ENCODE results near the gene ACSS1.

The ACSS1 gene

GRCh38 chr20:25055711-25056495 is 2.0 kb downstream of the ACSS1 start:
- no peak overlapping the region for H3K27ac ChIP-seq (ENCODE audit: low read depth, low read length)
- no peak overlapping the region for H2AFZ ChIP-seq (ENCODE audit: insufficient read depth, low read length, poor library complexity)
- H3K9me3 ChIP-seq (ENCODE audit: insufficient read depth, low read depth, low read length) = peaks cover under 1% of the 10 kb centered on the region
- no peak overlapping the region for H3K4me3 ChIP-seq (ENCODE audit: low read depth, low read length)
- H3K18ac ChIP-seq (ENCODE audit: low read length) = no peak overlapping the region
- no peak overlapping the region for H3K9ac ChIP-seq (ENCODE audit: low read length)
- H2AK5ac ChIP-seq (ENCODE audit: low read length) = no peak overlapping the region
- peaks cover 4 to 8% of the 10 kb centered on the region in 2 experiments for H3K4me1 ChIP-seq (ENCODE audit: control insufficient read depth in 1 of 2, insufficient read depth in 2 of 2, low read length in 2 of 2)
- H3K36me3 ChIP-seq (ENCODE audit: control insufficient read depth in 1 of 2, insufficient read depth in 2 of 2, low read length in 2 of 2) = no peaks in the 10 kb centered on the region
- no peak overlapping the region for H4K8ac ChIP-seq (ENCODE audit: low read depth, low read length)
- no peak overlapping the region for H3K4ac ChIP-seq (ENCODE audit: low read depth, low read length)
- no peaks in the 10 kb centered on the region for H3K79me1 ChIP-seq (ENCODE audit: low read length)
- no peak overlapping the region for H2BK12ac ChIP-seq (ENCODE audit: low read length)
- H4K91ac ChIP-seq (ENCODE audit: low read depth, low read length) = no peak overlapping the region
- DNase-seq = no peak
- peaks cover 46% of the 10 kb centered on the region for H3K27me3 ChIP-seq (ENCODE audit: insufficient read depth, low read length)
- H3K14ac ChIP-seq (ENCODE audit: low read length) = no peak overlapping the region
- H2BK120ac ChIP-seq (ENCODE audit: insufficient read depth, low read length, poor library complexity) = no peak overlapping the region
- H4K12ac ChIP-seq (ENCODE audit: low read depth, low read length) = no peak overlapping the region
- no peak overlapping the region for H3K23ac ChIP-seq (ENCODE audit: low read length)
- WGBS (ENCODE audit: extremely low coverage, insufficient coverage, insufficient read length) = no CpG with 5 or more reads among the region's 8 CpGs
- H3K4me2 ChIP-seq (ENCODE audit: low read length) = no peak overlapping the region
- H2BK5ac ChIP-seq (ENCODE audit: low read depth, low read length, poor library complexity) = no peak overlapping the region
- no peaks in the 10 kb centered on the region for H3K79me2 ChIP-seq (ENCODE audit: control insufficient read depth, insufficient read depth, low read length, poor library complexity)

GRCh38 chr20:25054995-25055629 is 2.8 kb downstream of the ACSS1 start:
- H3K18ac ChIP-seq (ENCODE audit: low read length) = no peak overlapping the region

GRCh38 chr20:25054096-25054820 is 3.7 kb downstream of the ACSS1 start:
- no peak overlapping the region for H2AFZ ChIP-seq (ENCODE audit: insufficient read depth, low read length, poor library complexity)
- no peak overlapping the region for H2AK5ac ChIP-seq (ENCODE audit: low read length)
- H3K4me1 ChIP-seq (ENCODE audit: control insufficient read depth in 1 of 2, insufficient read depth in 2 of 2, low read length in 2 of 2) = peaks cover 4 to 8% of the 10 kb centered on the region in 2 experiments
- no peaks in the 10 kb centered on the region for H3K79me2 ChIP-seq (ENCODE audit: control insufficient read depth, insufficient read depth, low read length, poor library complexity)
- H4K8ac ChIP-seq (ENCODE audit: low read depth, low read length) = no peak overlapping the region
- no CpG with 5 or more reads among the region's 3 CpGs for WGBS (ENCODE audit: extremely low coverage, insufficient coverage, insufficient read length)
- H3K9me3 ChIP-seq (ENCODE audit: insufficient read depth, low read depth, low read length) = no peaks in the 10 kb centered on the region
- no peak overlapping the region for H3K4ac ChIP-seq (ENCODE audit: low read depth, low read length)
- H3K9ac ChIP-seq (ENCODE audit: low read length) = peak overlapping the region; percentile 28
- no peak overlapping the region for H3K4me3 ChIP-seq (ENCODE audit: low read depth, low read length)
- H3K14ac ChIP-seq (ENCODE audit: low read length) = no peak overlapping the region
- no peak overlapping the region for H3K23ac ChIP-seq (ENCODE audit: low read length)
- H3K18ac ChIP-seq (ENCODE audit: low read length) = no peak overlapping the region
- H2BK12ac ChIP-seq (ENCODE audit: low read length) = no peak overlapping the region
- no peaks in the 10 kb centered on the region for H3K36me3 ChIP-seq (ENCODE audit: control insufficient read depth in 1 of 2, insufficient read depth in 2 of 2, low read length in 2 of 2)
- H4K12ac ChIP-seq (ENCODE audit: low read depth, low read length) = no peak overlapping the region
- DNase-seq = no peak
- H3K27me3 ChIP-seq (ENCODE audit: insufficient read depth, low read length) = peaks cover 29% of the 10 kb centered on the region
- no peak overlapping the region for H2BK120ac ChIP-seq (ENCODE audit: insufficient read depth, low read length, poor library complexity)
- no peaks in the 10 kb centered on the region for H3K79me1 ChIP-seq (ENCODE audit: low read length)
- no peak overlapping the region for H4K91ac ChIP-seq (ENCODE audit: low read depth, low read length)
- H3K27ac ChIP-seq (ENCODE audit: low read depth, low read length) = no peak overlapping the region
- H3K4me2 ChIP-seq (ENCODE audit: low read length) = no peak overlapping the region
- H2BK5ac ChIP-seq (ENCODE audit: low read depth, low read length, poor library complexity) = no peak overlapping the region

More at GRCh38 chr20:25054995-25055629, 2.8 kb downstream of the ACSS1 start:
- Histone ChIP-seq H2BK12ac (ENCODE audit: low read length) (no peak overlapping the region), H3K4me2 (ENCODE audit: low read length) (no peak overlapping the region), H2BK5ac (ENCODE audit: low read depth, low read length, poor library complexity) (no peak overlapping the region), H4K91ac (ENCODE audit: low read depth, low read length) (no peak overlapping the region), H3K79me2 (ENCODE audit: control insufficient read depth, insufficient read depth, low read length, poor library complexity) (no peaks in the 10 kb centered on the region), H4K8ac (ENCODE audit: low read depth, low read length) (no peak overlapping the region), H3K27me3 (ENCODE audit: insufficient read depth, low read length) (peaks cover 38% of the 10 kb centered on the region), H3K36me3 (ENCODE audit: control insufficient read depth in 1 of 2, insufficient read depth in 2 of 2, low read length in 2 of 2) (no peaks in the 10 kb centered on the region), H3K9me3 (ENCODE audit: insufficient read depth, low read depth, low read length) (no peaks in the 10 kb centered on the region), H4K12ac (ENCODE audit: low read depth, low read length) (no peak overlapping the region), H2AK5ac (ENCODE audit: low read length) (no peak overlapping the region), H3K79me1 (ENCODE audit: low read length) (no peaks in the 10 kb centered on the region), H3K4me1 (ENCODE audit: control insufficient read depth in 1 of 2, insufficient read depth in 2 of 2, low read length in 2 of 2) (peaks cover 4 to 8% of the 10 kb centered on the region in 2 experiments), H2AFZ (ENCODE audit: insufficient read depth, low read length, poor library complexity) (no peak overlapping the region), H3K4me3 (ENCODE audit: low read depth, low read length) (no peak overlapping the region), H2BK120ac (ENCODE audit: insufficient read depth, low read length, poor library complexity) (no peak overlapping the region), H3K27ac (ENCODE audit: low read depth, low read length) (no peak overlapping the region), H3K14ac (ENCODE audit: low read length) (no peak overlapping the region), H3K4ac (ENCODE audit: low read depth, low read length) (no peak overlapping the region), H3K9ac (ENCODE audit: low read length) (no peak overlapping the region), H3K23ac (ENCODE audit: low read length) (no peak overlapping the region)
- WGBS (ENCODE audit: extremely low coverage, insufficient coverage, insufficient read length) = no CpG with 5 or more reads among the region's 10 CpGs
- peak in 1 of 2 donors; percentile 19 for DNase-seq

- Histone ChIP-seq H2BK5ac (ENCODE audit: low read depth, low read length, poor library complexity) (no peak overlapping the region), H2AFZ (ENCODE audit: insufficient read depth, low read length, poor library complexity) (no peak overlapping the region), H3K9ac (ENCODE audit: low read length) (no peak overlapping the region), H2AK5ac (ENCODE audit: low read length) (no peak overlapping the region), H3K4me2 (ENCODE audit: low read length) (no peak overlapping the region), H4K12ac (ENCODE audit: low read depth, low read length) (no peak overlapping the region), H3K36me3 (ENCODE audit: control insufficient read depth in 1 of 2, insufficient read depth in 2 of 2, low read length in 2 of 2) (no peaks in the 10 kb centered on the region), H4K91ac (ENCODE audit: low read depth, low read length) (no peak overlapping the region), H3K4ac (ENCODE audit: low read depth, low read length) (no peak overlapping the region), H3K4me1 (ENCODE audit: control insufficient read depth in 1 of 2, insufficient read depth in 2 of 2, low read length in 2 of 2) (peaks cover 4 to 8% of the 10 kb centered on the region in 2 experiments), H2BK12ac (ENCODE audit: low read length) (no peak overlapping the region), H3K23ac (ENCODE audit: low read length) (no peak overlapping the region), H3K27me3 (ENCODE audit: insufficient read depth, low read length) (peaks cover 21% of the 10 kb centered on the region), H3K9me3 (ENCODE audit: insufficient read depth, low read depth, low read length) (no peaks in the 10 kb centered on the region), H3K14ac (ENCODE audit: low read length) (no peak overlapping the region), H2BK120ac (ENCODE audit: insufficient read depth, low read length, poor library complexity) (no peak overlapping the region), H4K8ac (ENCODE audit: low read depth, low read length) (no peak overlapping the region), H3K27ac (ENCODE audit: low read depth, low read length) (no peak overlapping the region), H3K4me3 (ENCODE audit: low read depth, low read length) (no peak overlapping the region), H3K79me2 (ENCODE audit: control insufficient read depth, insufficient read depth, low read length, poor library complexity) (no peaks in the 10 kb centered on the region), H3K18ac (ENCODE audit: low read length) (no peak overlapping the region), H3K79me1 (ENCODE audit: low read length) (no peaks in the 10 kb centered on the region)
- WGBS (ENCODE audit: extremely low coverage, insufficient coverage, insufficient read length) = no CpG with 5 or more reads among the region's 11 CpGs
- no peak for DNase-seq
These were observed 4.5 kb downstream of the ACSS1 start for GRCh38 chr20:25053255-25054031.
